Choroid plexus epithelial cell (primary cell): Measurements from ENCODE around the gene FLT3LG.
"Not testable (repeated sequence)": the region's sequence is repeated elsewhere in the genome, so short reads cannot be mapped to it uniquely, and the experiment has no call there.

ENCODE experiments used
- DNase-seq: peaks from one replicate; pipeline ENCODE4 v3.0.0-alpha.2; 2010; ENCODE audit warnings: low read depth
- H3K4me3 ChIP-seq: 2 replicates; pipeline ENCODE4 v1.5.1; 2011; ENCODE audit warnings: low read depth, mild to moderate bottlenecking, control low read depth, low read length, moderate library complexity
- CTCF ChIP-seq: conservative IDR thresholded peaks from 2 replicates; pipeline ENCODE4 v1.5.1; 2011; ENCODE audit warnings: low read depth, mild to moderate bottlenecking, control low read depth, inconsistent platforms, low read length, moderate library complexity

FLT3LG gene

GRCh38 chr19:49441210-49441959 is 32.6 kb upstream of the FLT3LG start, which contains the start of gene SLC17A7:
Gene SLC17A7 (minus strand): TSS chr19:49441527. CDS start chr19:49441379, 148 bp downstream.
- no peak for DNase-seq
- TF ChIP-seq CTCF: no peak
- H3K4me3 ChIP-seq: no peak within 1 kb of the TSS

DNA sequence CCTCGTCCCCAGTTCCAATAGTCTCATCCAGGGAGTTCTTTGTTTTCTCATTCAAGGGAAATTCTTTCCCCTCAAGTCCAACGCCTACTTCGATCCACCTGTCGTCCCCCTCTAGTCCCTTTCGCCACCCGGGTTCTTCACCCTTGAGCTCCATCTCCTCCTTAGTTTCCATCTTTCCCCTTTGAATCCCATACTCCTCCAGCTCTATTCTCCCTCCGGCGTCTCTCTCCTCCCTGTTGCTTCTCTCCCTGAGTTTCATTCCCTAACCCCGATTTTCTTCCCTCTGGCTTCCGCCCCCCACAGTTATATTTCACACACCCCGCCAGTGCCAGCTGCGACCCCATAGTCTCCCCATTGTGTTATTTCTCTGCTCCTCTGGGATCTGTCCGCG is 32.1 kb upstream of the FLT3LG start:
- TF ChIP-seq CTCF: no peak
- DNase-seq: no peak
- no peak overlapping the region for H3K4me3 ChIP-seq

DNA sequence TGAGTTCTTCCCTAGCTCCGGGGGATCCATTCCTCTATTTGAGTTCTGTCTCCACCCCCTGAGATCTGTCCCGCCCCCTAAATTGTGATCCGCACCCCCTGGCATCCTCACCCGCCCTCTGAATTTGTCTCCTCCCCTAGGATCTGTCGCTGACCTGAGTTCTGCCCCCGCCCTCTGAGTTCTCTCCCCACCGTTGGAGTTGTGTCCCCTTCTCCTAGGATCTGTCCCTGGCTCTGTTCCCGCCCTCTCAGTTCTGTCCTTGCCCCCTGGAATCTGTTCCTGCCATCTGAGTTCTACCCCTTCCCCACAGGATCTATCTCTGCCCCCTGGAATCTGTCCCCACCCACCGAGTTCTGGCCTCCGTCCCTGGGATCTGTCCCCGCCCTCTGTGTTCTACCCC is 31.7 kb upstream of the FLT3LG start:
- H3K4me3 ChIP-seq: no peak overlapping the region
- DNase-seq: no peak
- TF ChIP-seq CTCF: no peak

- TF ChIP-seq CTCF: no peak
- peak; percentile 73 for DNase-seq
- H3K4me3 ChIP-seq: peak overlapping the region; percentile 67
Observed at GRCh38 chr19:49442771-49443365, 31.1 kb upstream of the FLT3LG start.

DNA sequence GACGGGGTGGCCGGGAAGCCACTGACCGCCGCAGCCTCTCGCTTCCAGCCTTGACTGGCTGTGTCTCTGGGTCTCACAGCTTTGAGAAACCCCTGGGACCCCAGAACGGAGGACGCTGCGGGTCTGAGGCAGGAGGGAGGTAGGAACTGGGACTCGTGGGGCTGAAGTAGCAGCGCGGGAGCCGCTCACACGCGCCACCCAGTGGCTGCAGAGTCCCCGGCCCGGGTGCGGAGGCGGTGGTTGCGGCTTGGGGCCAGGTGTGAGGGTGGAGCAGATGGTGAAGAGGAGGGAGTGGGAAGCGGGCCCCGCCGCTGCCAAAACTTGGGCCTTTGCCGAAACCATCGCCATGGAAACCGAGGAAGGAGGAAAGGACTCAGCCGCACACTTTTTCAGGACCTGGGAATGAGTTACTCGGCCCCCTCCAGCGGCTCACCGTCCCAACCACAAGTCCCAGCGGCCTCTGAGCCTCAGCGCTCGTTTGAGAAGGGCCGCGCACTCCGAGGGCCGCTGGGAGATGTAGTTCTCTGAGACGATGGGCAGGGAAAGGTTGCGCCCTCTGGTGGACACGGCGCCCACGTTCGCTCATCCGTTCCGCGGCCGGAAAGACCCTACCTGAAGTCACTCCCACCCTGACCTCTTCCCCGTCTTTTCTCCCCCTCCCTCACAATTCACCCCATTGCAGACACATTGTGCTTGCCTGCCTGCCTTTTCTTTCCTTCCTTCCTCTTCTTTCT is 30.5 kb upstream of the FLT3LG start:
- peak; percentile 97 for DNase-seq
- peak; percentile 88 for TF ChIP-seq CTCF
- H3K4me3 ChIP-seq: peak overlapping the region; percentile 67

GRCh38 chr19:49444100-49444700 is 29.8 kb upstream of the FLT3LG start:
- not testable (repeated sequence) for H3K4me3 ChIP-seq

DNA sequence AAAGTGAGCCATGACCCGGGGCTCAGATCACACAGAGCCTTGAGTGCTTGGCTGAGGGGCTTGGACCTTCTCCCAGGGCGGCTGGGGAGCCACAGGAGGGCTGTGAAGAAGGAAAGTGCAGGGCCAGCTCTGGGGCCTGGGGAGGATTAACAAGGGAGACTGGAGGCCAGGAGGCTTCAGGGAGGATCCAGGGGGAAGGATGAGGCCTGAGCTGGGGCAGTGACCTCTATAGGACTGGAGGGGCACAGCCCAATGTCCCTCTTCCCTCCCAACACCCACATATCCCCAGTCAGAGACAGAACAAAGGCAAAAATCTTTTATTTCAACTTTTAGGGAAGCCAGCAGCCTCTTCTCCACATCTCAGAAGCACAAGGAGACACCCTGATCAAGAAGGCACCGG is 28.0 kb upstream of the FLT3LG start:
- no peak for DNase-seq
- H3K4me3 ChIP-seq: no peak overlapping the region

More at GRCh38 chr19:49444100-49444700, 29.8 kb upstream of the FLT3LG start:
- not testable (repeated sequence) for DNase-seq

More for the DNA sequence above, 28.0 kb upstream of the FLT3LG start:
- no peak for TF ChIP-seq CTCF
